Activated CD4-positive, CD25-positive, alpha-beta regulatory T cell (primary cell): Measurements from ENCODE around the gene CA11.

Source experiments
- DNase-seq, 4 experiments: peaks; one replicate each; lab custom pipeline; 2025; lab: John Stamatoyannopoulos, UW

CA11 gene

DNA sequence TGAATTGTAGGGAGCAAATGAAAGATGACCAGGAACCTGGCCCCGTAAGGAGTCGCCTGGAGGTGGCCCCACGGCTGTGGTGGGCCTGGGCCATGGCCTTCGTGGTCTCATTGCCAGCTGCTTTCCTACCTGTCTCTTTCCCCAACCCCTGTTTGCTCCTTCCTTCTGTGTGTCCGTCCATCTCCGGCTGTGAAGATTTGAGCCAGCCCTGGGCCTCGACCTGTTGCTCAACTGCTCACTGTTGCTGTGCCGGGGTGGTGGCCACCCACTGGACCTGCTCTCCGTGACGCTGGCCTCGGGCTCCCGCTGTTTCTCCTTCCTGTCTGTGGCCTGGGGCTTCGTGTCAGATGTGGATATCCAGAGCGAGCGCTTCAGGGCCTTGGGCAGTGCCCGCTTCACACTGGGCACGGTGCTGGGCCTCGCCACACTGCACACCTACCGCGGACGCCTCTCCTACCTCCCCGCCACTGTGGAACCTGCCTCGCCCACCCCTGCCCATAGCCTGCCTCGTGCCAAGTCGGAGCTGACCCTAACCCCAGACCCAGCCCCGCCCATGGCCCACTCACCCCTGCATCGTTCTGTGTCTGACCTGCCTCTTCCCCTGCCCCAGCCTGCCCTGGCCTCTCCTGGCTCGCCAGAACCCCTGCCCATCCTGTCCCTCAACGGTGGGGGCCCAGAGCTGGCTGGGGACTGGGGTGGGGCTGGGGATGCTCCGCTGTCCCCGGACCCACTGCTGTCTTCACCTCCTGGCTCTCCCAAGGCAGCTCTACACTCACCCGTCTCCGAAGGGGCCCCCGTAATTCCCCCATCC, 17.3 kb downstream of the CA11 start:
- no peak for DNase-seq

- no peak for DNase-seq
These were observed 18.1 kb downstream of the CA11 start for GRCh38 chr19:48627865-48628314.

DNA sequence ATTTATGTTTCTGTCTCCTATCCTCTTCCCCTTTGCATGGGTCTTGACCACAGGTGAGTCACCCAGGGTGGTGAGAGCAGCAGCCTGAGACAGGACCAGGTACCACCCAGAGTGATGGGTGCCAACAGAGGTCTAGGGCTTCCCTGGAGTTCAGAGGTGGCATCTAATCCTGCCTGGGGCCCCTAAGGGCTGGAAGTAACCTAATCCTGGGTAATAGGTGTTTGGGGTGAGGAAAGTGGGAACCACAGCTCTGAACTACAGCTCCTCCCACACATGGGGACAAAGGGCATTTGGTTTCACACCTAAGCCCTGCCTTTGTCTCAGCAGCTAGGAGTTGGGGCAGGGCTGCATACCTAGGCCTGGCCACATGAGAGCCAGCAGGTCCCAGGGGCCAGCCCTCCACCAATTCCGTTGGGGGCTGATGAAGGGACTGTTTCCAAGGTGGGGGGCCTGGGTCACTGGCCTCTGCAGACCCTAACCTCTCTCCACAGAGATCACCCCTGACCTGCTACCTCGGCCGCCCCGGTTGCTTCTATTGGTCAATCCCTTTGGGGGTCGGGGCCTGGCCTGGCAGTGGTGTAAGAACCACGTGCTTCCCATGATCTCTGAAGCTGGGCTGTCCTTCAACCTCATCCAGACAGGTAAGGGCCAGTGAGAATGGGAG, 18.7 kb downstream of the CA11 start:
- no peak for DNase-seq

- no peak for DNase-seq
These were observed 20.1 kb downstream of the CA11 start for GRCh38 chr19:48625891-48626327.

DNA sequence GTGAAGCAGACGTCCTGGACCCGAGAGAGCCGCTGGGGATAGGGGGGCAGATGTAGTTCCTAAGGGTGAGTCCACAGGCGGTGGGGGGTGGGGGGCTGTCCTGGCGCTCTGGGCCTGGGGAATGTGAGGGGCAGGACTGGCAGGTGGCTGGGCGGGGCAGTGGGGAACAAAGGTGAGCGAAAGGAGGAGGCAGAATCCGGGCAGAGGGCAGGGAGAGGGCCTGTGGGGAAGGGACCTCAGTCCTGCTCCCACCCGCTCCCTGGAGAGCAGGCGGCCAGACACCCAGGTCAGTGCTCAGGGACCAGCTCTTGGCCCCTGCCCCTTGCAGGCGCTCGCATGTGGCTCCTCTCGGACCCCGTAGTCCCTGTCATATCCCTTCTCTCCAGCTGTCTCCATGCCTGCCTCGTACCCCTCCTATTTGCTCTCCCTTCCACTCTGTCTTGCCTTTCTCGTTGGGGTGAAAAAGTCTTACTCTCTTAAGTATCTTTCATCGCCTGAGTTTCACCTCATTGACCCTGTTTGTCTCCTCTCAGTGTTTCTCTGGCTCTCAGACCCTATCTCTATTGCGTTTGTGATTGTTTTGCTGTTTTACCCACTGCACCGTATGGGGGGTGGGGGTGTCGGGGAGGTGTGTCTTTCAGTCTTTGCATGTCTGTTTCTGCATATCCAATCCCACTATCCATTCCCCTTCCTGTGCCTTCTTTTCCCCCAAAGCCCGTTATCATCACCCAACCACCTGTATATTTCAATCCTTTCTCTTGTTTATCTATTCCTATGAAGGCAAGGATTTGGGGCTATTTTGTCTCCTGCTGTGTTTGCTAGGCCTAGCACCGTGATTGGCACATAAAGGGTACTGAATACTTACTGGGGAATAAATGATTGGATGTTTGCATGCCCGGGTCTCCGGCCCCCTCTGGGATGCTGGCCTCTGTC, 20.9 kb downstream of the CA11 start:
- no peak for DNase-seq

GRCh38 chr19:48624067-48624594, 21.9 kb downstream of the CA11 start:
- peak; percentile 91 to 96 (median 92) for DNase-seq

- DNase-seq = no peak
These were observed 22.4 kb downstream of the CA11 start for GRCh38 chr19:48623556-48624066.

DNA sequence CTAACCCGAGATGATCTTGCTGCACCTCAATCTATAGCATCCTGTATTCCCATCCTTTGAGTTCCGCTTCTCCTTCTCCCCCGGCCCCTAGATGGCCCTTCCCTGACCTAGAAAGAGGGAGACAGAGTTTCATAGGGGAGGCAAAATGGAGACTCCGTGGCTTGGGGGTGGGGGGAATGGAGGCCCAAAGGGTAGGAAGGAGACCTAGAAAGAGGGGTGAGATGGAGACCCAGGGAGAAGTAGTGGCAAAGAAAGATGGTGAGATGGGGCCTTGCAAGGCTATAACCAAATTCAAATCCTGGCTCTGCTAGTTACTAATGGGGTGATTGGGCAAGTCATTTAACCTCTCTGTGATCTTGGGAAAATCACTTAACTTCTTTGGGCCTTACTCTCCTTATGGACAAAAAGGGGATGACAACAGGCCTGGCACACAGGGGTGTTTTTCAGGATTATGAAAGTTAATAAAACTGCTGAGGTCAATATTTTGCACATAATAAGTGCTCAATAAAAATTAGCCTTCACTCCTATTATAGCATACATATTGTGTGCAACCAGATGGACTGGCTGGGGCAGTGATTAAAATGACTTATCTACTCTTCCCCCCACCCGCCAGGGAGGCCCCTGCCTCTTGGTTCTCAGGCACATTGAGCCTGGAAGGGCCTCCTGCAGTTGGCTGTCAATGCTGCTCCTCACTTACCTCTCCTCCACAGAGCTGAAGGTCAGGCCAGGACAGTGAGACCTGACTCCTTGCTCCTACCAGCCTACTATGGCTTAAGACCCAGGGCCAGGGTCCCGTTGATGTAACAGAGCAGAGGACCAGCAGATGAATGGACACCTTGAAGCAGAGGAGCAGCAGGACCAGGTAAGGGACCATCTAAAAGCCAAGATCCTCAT, 26.0 kb downstream of the CA11 start:
- DNase-seq = no peak

- DNase-seq = peak; percentile 93 to 96 (median 96)
These were observed 26.9 kb downstream of the CA11 start, which contains the start of the genes RPL18 and SPHK2 for GRCh38 chr19:48618916-48619691. Gene RPL18, minus strand, starts transcription at chr19:48619178. Its CDS starts 35 bp downstream, at chr19:48619143. Gene SPHK2, plus strand, starts transcription at chr19:48619506. Its CDS starts 1,009 bp downstream, at chr19:48620515.

DNA sequence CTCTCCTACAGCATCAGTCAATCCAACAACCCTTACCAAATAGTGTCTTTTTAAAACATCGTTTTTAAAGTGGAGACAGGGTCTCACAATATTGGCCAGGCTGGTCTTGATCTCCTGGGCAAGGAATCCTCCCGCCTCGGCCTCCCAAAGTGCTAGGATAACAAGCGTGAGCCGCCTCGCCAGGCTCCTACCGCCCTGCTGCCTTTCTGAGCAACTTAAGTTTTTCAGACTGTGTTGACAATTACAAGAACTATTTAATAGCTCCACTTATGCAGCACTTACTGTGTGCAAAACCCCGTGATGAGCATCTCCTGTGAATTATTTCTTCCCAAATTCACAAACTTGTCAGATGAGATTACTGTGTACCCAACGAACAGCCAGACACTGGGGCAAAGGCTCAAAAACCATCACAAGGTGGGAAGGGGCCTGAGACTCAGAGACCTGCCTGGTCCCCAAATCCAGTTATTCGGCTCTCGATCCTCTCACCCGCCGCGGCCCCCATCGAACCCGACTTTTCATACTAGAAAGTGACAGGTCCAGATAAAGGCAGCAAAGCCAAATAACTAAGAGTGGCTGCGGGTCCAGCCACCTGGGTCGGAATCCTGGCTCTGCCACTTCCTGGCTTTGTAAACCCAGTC, 27.6 kb downstream of the CA11 start:
- no peak for DNase-seq

DNA sequence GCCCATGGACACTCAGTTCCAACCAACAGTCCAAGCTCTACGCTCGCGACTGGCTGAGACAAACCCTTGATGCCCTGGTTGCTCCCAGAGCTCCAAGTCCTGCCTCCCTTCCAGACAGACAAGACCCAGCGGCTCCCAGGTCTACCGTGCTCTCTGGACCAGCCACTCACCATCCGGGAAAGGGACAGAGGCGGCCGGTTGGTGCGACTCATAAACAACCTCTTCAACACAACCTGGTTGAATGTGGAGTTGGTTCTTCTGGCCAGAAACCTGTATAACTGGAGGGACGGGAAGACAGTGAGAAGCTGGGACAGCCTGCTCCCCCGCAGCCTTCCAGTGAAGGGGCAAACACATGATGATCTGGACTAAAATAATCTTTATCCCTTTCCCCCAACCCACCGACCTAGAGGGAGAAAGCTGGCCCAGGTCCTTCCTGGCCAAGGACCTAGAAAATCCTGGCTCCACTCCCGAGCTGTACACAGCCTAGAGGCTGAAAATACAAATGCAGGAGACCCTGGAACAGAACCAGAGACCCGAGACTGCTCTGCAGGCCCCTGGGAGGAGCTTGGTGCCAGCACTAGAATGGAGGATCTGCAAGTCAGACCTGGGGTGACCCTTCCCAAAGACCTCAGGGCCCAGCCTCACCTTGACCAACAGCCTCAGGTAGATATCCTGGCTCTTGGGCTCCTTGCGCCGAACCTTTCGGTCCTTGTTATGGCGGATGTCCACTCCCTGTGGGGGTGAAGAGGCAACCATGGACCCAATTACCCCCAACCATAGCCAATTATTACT, 28.6 kb downstream of the CA11 start:
- DNase-seq = no peak

- DNase-seq = no peak
These were observed 29.4 kb downstream of the CA11 start for GRCh38 chr19:48616491-48617056.

DNA sequence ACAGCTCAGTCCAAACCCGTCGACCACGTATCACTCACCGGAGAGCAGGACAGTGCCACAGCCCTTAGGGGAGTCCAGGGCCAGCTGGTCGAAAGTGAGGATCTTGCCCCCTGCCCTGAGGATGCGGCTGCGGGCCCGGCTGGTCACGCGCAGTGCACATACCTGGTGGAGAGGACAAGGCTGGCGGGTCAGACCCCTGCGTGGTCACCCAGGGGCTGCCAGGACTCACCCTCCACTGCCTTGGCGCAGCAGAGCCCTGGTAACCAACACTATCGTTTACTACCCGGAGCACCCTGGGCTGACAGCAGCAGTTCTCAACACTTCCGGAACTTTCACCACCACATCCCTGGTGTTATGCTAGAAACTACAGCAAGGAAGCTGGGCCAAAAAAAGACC, 29.9 kb downstream of the CA11 start:
- DNase-seq = no peak

- DNase-seq = no peak
These were observed 30.6 kb downstream of the CA11 start for GRCh38 chr19:48615231-48616040.

DNA sequence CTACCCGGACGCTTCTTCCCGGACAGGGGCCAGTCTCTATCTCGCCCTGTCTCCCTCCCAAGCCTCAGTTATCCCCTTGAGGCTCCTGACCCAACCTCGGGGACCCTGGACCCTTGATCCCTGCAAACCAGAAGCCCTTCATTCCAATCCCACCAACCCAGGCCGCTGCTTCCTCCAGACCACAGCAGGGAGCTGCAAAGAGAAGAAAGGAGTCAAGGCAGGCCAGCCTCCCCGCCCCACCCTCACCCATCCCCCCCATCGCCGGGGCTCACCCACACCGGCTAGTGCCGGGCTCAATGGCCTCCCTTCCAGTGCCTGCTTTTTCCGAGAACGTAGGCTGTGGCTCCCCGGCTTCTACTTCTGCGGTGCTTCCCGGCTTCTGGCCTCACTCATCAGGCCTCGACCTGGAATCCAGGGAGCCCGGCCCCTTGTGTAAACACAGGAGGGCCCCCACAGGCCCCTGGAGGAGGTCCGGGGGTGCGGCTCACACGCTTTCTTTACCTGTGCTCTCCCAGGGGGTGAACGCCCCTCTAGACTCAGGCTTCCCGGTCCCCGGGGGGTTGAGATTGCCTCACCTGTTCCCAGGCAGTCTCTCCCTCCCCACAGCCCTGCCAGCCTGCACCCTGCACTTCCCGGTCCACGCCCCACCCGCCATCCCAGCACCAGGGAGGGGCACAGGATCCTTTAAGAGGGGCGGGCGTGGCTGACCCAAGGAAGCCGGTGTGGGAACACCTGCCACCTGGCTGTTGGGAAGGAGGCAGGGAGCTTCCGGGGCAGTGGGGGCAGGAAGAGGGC, 31.4 kb downstream of the CA11 start, which contains the start of gene FAM83E:
Gene FAM83E, minus strand, starts transcription at position 641 of the 795 bp plus-strand sequence. CDS start 1,704 bp downstream, outside the sequence.
- DNase-seq = no peak

- DNase-seq = no peak
These were observed 32.0 kb downstream of the CA11 start for GRCh38 chr19:48613852-48614435.
